Thyroid gland (tissue), 4 donors: Measurements from ENCODE around the gene GLI3.

Experiments
- POLR2A ChIP-seq, 2 donors: fragments of 450-650 bp; IDR thresholded peaks; one replicate each; pipeline ENCODE4 v1.6.1; 2017; ENCODE audit warnings: antibody characterized with exemption in 2 of 2, mild to moderate bottlenecking in 2 of 2, moderate library complexity in 1 of 2
- TF ChIP-seq, protein P1 (sequence below), 6 experiments: fragments of 200-600 bp in 3 of 6; fragments of 450-650 bp in 3 of 6; sonication (generic) in 3 of 6; IDR thresholded peaks; one replicate each; pipeline ENCODE4 v1.5.1; 2016 to 2019; ENCODE audit warnings: antibody characterized with exemption in 6 of 6, mild to moderate bottlenecking in 2 of 6, inconsistent platforms in 1 of 6, moderate library complexity in 1 of 6

DNA sequence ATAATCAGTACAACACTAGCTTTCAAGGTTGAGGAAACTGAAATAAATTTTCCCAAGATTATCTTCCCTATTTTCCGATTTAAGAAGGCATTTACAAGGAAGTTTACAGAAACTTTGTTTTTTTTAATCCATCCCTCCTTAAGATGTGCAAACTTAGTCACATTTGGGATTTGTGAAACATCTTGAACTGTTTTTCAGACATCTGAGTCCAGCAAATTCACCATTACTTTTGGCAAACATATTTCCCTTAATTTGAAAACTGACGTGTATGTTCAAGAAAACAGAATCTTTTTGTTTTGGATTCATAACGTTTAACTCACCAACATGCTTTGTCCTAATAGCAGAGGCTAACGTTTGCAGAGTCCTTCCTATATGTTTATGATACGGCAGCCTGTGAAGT is 19.5 kb downstream of the GLI3 start:
- TF ChIP-seq, protein P1, sequence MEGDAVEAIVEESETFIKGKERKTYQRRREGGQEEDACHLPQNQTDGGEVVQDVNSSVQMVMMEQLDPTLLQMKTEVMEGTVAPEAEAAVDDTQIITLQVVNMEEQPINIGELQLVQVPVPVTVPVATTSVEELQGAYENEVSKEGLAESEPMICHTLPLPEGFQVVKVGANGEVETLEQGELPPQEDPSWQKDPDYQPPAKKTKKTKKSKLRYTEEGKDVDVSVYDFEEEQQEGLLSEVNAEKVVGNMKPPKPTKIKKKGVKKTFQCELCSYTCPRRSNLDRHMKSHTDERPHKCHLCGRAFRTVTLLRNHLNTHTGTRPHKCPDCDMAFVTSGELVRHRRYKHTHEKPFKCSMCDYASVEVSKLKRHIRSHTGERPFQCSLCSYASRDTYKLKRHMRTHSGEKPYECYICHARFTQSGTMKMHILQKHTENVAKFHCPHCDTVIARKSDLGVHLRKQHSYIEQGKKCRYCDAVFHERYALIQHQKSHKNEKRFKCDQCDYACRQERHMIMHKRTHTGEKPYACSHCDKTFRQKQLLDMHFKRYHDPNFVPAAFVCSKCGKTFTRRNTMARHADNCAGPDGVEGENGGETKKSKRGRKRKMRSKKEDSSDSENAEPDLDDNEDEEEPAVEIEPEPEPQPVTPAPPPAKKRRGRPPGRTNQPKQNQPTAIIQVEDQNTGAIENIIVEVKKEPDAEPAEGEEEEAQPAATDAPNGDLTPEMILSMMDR (IDR thresholded peaks at IDR 0.05): no peak
- no peak for TF ChIP-seq POLR2A (IDR thresholded peaks at IDR 0.05)
